ENCODE results near the gene PYM1.

GRCh38 chr12:55969356-55969755 is 41.7 kb upstream of the PYM1 start:
- no peak for TF ChIP-seq POLR2A (IDR thresholded peaks at IDR 0.05; ENCODE audit: low read depth, low read length)
- TF ChIP-seq TAF1 (IDR thresholded peaks at IDR 0.05; ENCODE audit: low read depth, low read length), result no peak
- TF ChIP-seq SPI1 (IDR thresholded peaks at IDR 0.05; ENCODE audit: low read depth, low read length), result no peak
- TF ChIP-seq POLR2AphosphoS5 (IDR thresholded peaks at IDR 0.05; ENCODE audit: low read depth, low read length), result no peak
- TF ChIP-seq POU2F2 (IDR thresholded peaks at IDR 0.05; ENCODE audit: low read depth, low read length), result no peak
- no peak for TF ChIP-seq PAX5 (IDR thresholded peaks at IDR 0.05; ENCODE audit: insufficient read depth, low read length, severe bottlenecking)

Data from GM12891 (cell line).